GM18505 (cell line): ENCODE measurements around the gene LAMA5.

Experiments
- ATAC-seq: cut with Tn5 transposase; IDR thresholded peaks from one replicate; pipeline ENCODE4 v1.9.1; 2021; ENCODE audit not compliant: unreplicated experiment
- POLR2A ChIP-seq: IDR thresholded peaks from 4 replicates; pipeline ENCODE4 v1.6.1; 2011; ENCODE audit warnings: borderline replicate concordance; ENCODE audit not compliant: insufficient read depth, insufficient read length; ENCODE audit errors: extremely low read depth

Gene LAMA5

GRCh38 chr20:62301773-62302340 is 65.3 kb downstream of the LAMA5 start:
- ATAC-seq: peak; percentile 34
- peak; percentile 11 for TF ChIP-seq POLR2A

DNA sequence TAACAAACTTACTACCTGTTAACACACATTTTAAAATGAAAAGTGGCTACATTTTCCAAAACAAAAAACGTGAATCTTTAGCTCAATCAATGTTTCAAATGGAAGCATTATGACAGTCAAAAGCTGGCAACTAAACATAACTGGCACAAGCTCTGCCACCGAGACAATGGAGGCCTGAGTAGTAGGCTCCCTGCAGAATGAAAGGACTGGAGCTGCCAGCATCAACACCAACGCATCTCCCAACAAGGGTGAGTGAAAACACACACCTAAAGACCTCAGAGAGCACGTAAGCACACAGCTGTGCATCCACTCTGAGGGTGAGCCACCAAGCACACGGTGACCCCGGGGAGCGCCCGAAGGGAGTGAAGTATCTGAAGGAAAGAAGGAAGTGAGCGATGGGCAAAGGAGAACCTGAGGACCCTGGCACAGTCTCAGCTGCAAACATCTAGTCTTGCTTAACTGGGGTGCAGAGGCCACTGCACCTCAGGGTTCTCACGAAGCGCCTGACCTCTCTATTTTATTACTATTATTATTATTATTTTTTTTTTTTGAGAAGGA is 65.9 kb downstream of the LAMA5 start:
- no peak for TF ChIP-seq POLR2A
- no peak for ATAC-seq

DNA sequence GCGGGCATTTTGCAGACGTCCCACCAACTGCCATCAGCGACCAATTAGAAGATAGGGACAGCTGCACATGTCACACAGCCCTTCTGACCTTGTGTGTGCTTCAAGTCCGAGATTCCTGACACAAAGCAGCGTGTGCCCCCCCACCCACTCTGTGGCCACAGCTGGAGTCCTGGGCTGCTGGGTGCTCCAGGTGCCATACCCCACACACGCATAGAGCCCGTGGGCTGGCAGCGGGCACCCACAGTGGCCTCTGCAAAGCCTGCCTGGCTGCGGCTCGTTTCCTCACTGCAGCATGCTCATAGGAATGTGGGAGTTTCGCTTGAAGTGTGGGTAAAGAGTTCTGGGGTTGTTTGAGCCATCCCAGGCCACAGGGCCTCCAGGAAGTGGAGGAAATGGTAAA is 66.8 kb downstream of the LAMA5 start:
- no peak for ATAC-seq
- no peak for TF ChIP-seq POLR2A

GRCh38 chr20:62299666-62300236 is 67.4 kb downstream of the LAMA5 start:
- no peak for TF ChIP-seq POLR2A
- ATAC-seq: no peak

DNA sequence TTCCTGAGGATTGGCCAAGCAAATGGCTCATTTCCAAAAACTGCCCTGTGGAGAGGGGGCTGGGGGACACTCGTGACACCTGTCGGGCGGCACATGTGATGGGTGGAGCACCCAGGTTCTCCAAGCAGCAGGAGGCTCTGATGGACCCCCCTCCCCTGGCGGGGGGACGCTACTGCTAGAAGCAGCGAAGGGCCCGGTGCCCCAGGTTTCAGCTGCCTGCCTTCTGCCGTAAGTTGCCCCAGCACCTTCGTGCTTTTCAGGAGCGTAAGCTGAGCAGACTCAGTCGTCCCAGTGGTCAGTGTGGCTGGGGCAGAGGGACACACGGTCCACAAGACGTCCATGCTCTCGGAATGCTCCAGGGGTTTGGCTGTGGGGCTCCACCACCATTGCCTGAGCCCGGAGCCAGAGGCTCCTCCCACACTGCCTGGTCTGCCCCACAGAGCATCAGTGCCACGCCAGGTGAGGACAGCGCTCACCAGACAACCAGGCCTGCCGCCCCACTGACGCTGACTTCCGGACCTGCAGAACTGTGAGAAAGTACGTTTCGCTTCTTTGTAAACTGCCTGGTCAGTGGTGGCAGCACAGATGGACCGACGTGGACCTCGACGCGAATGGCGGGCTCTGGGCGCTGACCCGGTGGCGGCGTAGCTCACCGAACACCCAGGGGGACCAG is 68.4 kb downstream of the LAMA5 start:
- no peak for TF ChIP-seq POLR2A

GRCh38 chr20:62297449-62298227 is 69.5 kb downstream of the LAMA5 start:
- no peak for ATAC-seq
- no peak for TF ChIP-seq POLR2A

More for the DNA sequence above, 68.4 kb downstream of the LAMA5 start:
- ATAC-seq: no peak

GRCh38 chr20:62296724-62297448 is 70.2 kb downstream of the LAMA5 start:
- no peak for TF ChIP-seq POLR2A
- ATAC-seq: no peak

GRCh38 chr20:62294516-62294915 is 72.6 kb downstream of the LAMA5 start:
- no peak for ATAC-seq
- no peak for TF ChIP-seq POLR2A

DNA sequence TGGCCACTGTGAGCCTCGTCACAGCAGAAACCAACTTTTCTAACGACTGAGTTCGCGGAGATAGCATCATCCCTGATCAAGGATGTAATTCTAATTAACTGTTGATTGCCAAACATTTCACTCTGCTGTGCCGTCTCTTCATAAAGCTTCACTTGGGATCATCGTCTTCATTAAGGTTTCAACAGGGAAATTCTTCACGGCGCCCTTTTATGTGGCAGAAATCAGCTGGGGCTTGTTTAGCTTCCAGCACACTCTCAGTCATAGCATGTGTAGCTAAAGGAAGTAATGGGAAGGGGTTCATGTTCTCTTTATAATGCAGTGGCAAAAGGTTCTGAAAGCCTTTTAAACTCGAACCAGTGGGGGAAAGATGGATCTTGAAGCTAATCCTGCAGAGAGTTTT is 73.2 kb downstream of the LAMA5 start:
- ATAC-seq: no peak
- TF ChIP-seq POLR2A: no peak

GRCh38 chr20:62293111-62293784 is 73.9 kb downstream of the LAMA5 start:
- TF ChIP-seq POLR2A: no peak
- no peak for ATAC-seq

DNA sequence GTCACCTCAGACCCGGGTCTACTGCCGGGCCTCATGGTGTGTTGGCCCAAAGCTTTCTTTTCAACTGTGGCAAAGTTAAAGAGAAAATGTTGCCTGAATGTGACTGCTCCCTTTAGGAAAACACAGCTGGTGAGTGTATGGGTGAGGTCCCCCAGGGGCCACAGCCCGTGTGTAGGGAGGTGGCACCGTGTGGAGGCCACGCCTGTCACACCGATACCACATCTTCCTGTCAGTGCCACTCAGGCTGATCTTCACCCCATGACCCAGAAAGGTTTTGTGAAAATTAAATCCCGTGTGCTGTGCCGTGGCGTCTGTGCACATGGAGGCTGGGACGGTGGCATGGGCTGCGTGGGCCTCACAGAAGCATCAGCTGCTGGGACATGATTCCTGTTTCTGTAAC is 75.0 kb downstream of the LAMA5 start:
- TF ChIP-seq POLR2A: no peak
- no peak for ATAC-seq
